Karpas-422 (cell line): ENCODE results near the gene GABRR1. TPM values are rescaled to one million over a fixed set of nuclear protein-coding genes. Genes with fewer than 3 reads are reported as not detected.

Experiments used
- DNase-seq: peaks from one replicate; pipeline ENCODE4 v3.0.0-alpha.2; 2015
- H2AFZ ChIP-seq: fragments of 200-600 bp; sonication (generic); 2 replicates; pipeline ENCODE4 v1.6.1; 2014; ENCODE audit warnings: antibody characterized with exemption, low read length, mixed read lengths
- H3K27ac ChIP-seq: fragments of 200-600 bp; sonication (generic); 2 replicates; pipeline ENCODE4 v1.5.1; 2014; ENCODE audit warnings: mild to moderate bottlenecking, low read length, moderate library complexity
- H3K27me3 ChIP-seq: fragments of 200-600 bp; sonication (generic); 2 replicates; pipeline ENCODE4 v1.6.1; 2014; ENCODE audit warnings: low read length, mixed read lengths
- H3K36me3 ChIP-seq: fragments of 200-600 bp; sonication (generic); 2 replicates; pipeline ENCODE4 v1.6.1; 2014; ENCODE audit warnings: low read length, mixed read lengths; ENCODE audit not compliant: insufficient read depth
- H3K4me1 ChIP-seq: fragments of 200-600 bp; sonication (generic); 2 replicates; pipeline ENCODE4 v1.6.1; 2014; ENCODE audit warnings: mild to moderate bottlenecking, low read length, mixed read lengths
- H3K4me2 ChIP-seq: fragments of 200-600 bp; sonication (generic); 2 replicates; pipeline ENCODE4 v1.6.1; 2014; ENCODE audit warnings: low read length, low read depth, mild to moderate bottlenecking; ENCODE audit not compliant: poor library complexity, severe bottlenecking
- H3K4me3 ChIP-seq: fragments of 200-600 bp; sonication (generic); 2 replicates; pipeline ENCODE4 v1.5.1; 2014; ENCODE audit warnings: mild to moderate bottlenecking, antibody characterized with exemption, low read length, mixed read lengths
- H3K79me2 ChIP-seq: fragments of 200-600 bp; sonication (generic); 2 replicates; pipeline ENCODE4 v1.6.1; 2014; ENCODE audit warnings: mild to moderate bottlenecking, low read length, mixed read lengths
- H3K9ac ChIP-seq: fragments of 200-600 bp; sonication (generic); 2 replicates; pipeline ENCODE4 v1.6.0; 2014; ENCODE audit warnings: low read length
- H3K9me2 ChIP-seq: fragments of 200-600 bp; sonication (generic), shearing (Covaris generic); replicated peaks from 2 replicates; pipeline ENCODE4 v1.6.0; 2014; ENCODE audit warnings: mild to moderate bottlenecking, low read length, moderate library complexity; ENCODE audit not compliant: insufficient read depth
- H3K9me3 ChIP-seq: fragments of 300-700, 200-600 bp; sonication (generic); 2 replicates; pipeline ENCODE4 v1.6.1; 2014; ENCODE audit warnings: low read length, mixed read lengths
- H4K20me1 ChIP-seq: fragments of 200-600 bp; sonication (generic); 2 replicates; pipeline ENCODE4 v1.6.1; 2014; ENCODE audit warnings: mild to moderate bottlenecking, antibody characterized with exemption, low read length, low read depth; ENCODE audit not compliant: insufficient read depth
- total RNA-seq: library from RNA; depleted of rRNA; stranded (reverse); fragments of >200 nt; shearing (Covaris generic); gene quantifications from 2 replicates; pipeline ENCODE4 v1.2.3, GENCODE V29; 2014; ENCODE audit warnings: low replicate concordance

Gene GABRR1
- total RNA-seq, 1 experiment from 2014 or later: not detected

- no peak overlapping the region for H3K9ac ChIP-seq
- H3K9me3 ChIP-seq: no peaks in the 10 kb centered on the region
- H3K9me2 ChIP-seq: no peaks in the 10 kb centered on the region
- no peak overlapping the region for H2AFZ ChIP-seq
- H3K4me3 ChIP-seq: no peak overlapping the region
- no peaks in the 10 kb centered on the region for H3K4me1 ChIP-seq
- H3K27ac ChIP-seq: no peak overlapping the region
- H3K4me2 ChIP-seq: no peak overlapping the region
- H3K79me2 ChIP-seq: no peaks in the 10 kb centered on the region
- H4K20me1 ChIP-seq: no peaks in the 10 kb centered on the region
- H3K36me3 ChIP-seq: no peaks in the 10 kb centered on the region
- no peak for DNase-seq
- H3K27me3 ChIP-seq: no peaks in the 10 kb centered on the region
Measured at GRCh38 chr6:89212472-89212871, 4.7 kb downstream of the GABRR1 start.

GRCh38 chr6:89209457-89209856, 7.7 kb downstream of the GABRR1 start:
- no peaks in the 10 kb centered on the region for H3K79me2 ChIP-seq
- H4K20me1 ChIP-seq: no peaks in the 10 kb centered on the region
- H2AFZ ChIP-seq: no peak overlapping the region
- H3K4me2 ChIP-seq: no peak overlapping the region
- no peaks in the 10 kb centered on the region for H3K9me2 ChIP-seq
- no peak overlapping the region for H3K27ac ChIP-seq
- H3K36me3 ChIP-seq: no peaks in the 10 kb centered on the region
- DNase-seq: no peak
- H3K4me3 ChIP-seq: no peak overlapping the region
- no peaks in the 10 kb centered on the region for H3K27me3 ChIP-seq
- no peaks in the 10 kb centered on the region for H3K4me1 ChIP-seq
- H3K9me3 ChIP-seq: no peaks in the 10 kb centered on the region
- H3K9ac ChIP-seq: no peak overlapping the region

GRCh38 chr6:89208551-89208950, 8.6 kb downstream of the GABRR1 start:
- Histone ChIP-seq H3K4me3 (no peak overlapping the region), H3K4me2 (no peak overlapping the region), H3K27me3 (no peaks in the 10 kb centered on the region)

GRCh38 chr6:89205819-89206218, 11.3 kb downstream of the GABRR1 start:
- no peak for DNase-seq
- H3K4me1 ChIP-seq: no peaks in the 10 kb centered on the region
- H3K79me2 ChIP-seq: no peaks in the 10 kb centered on the region
- no peaks in the 10 kb centered on the region for H3K9me2 ChIP-seq
- H3K9ac ChIP-seq: no peak overlapping the region
- no peaks in the 10 kb centered on the region for H3K9me3 ChIP-seq
- no peak overlapping the region for H3K27ac ChIP-seq
- H2AFZ ChIP-seq: no peak overlapping the region
- H3K36me3 ChIP-seq: no peaks in the 10 kb centered on the region
- H3K27me3 ChIP-seq: no peaks in the 10 kb centered on the region
- no peak overlapping the region for H3K4me2 ChIP-seq
- no peaks in the 10 kb centered on the region for H4K20me1 ChIP-seq
- no peak overlapping the region for H3K4me3 ChIP-seq

More at GRCh38 chr6:89208551-89208950, 8.6 kb downstream of the GABRR1 start:
- no peak overlapping the region for H3K9ac ChIP-seq
- H4K20me1 ChIP-seq: no peaks in the 10 kb centered on the region
- H3K9me3 ChIP-seq: no peaks in the 10 kb centered on the region
- no peak overlapping the region for H2AFZ ChIP-seq
- no peaks in the 10 kb centered on the region for H3K36me3 ChIP-seq
- no peaks in the 10 kb centered on the region for H3K79me2 ChIP-seq
- DNase-seq: no peak
- no peaks in the 10 kb centered on the region for H3K9me2 ChIP-seq
- H3K27ac ChIP-seq: no peak overlapping the region
- H3K4me1 ChIP-seq: no peaks in the 10 kb centered on the region

GRCh38 chr6:89204096-89204495, 13.1 kb downstream of the GABRR1 start:
- H2AFZ ChIP-seq: no peak overlapping the region
- no peak overlapping the region for H3K4me2 ChIP-seq
- no peaks in the 10 kb centered on the region for H3K4me1 ChIP-seq
- H3K27me3 ChIP-seq: no peaks in the 10 kb centered on the region
- H3K36me3 ChIP-seq: no peaks in the 10 kb centered on the region
- no peak overlapping the region for H3K27ac ChIP-seq
- H3K9ac ChIP-seq: no peak overlapping the region
- no peaks in the 10 kb centered on the region for H3K9me2 ChIP-seq
- H3K79me2 ChIP-seq: no peaks in the 10 kb centered on the region
- no peaks in the 10 kb centered on the region for H4K20me1 ChIP-seq
- no peak overlapping the region for H3K4me3 ChIP-seq
- H3K9me3 ChIP-seq: no peaks in the 10 kb centered on the region
- no peak for DNase-seq

GRCh38 chr6:89200706-89201215, 16.4 kb downstream of the GABRR1 start:
- H3K79me2 ChIP-seq: no peaks in the 10 kb centered on the region
- no peaks in the 10 kb centered on the region for H3K9me2 ChIP-seq
- no peaks in the 10 kb centered on the region for H3K9me3 ChIP-seq
- no peaks in the 10 kb centered on the region for H3K4me1 ChIP-seq
- no peak overlapping the region for H3K27ac ChIP-seq
- no peaks in the 10 kb centered on the region for H3K36me3 ChIP-seq
- DNase-seq: no peak
- H3K4me3 ChIP-seq: no peak overlapping the region
- no peaks in the 10 kb centered on the region for H3K27me3 ChIP-seq
- no peak overlapping the region for H2AFZ ChIP-seq
- H3K4me2 ChIP-seq: no peak overlapping the region
- no peak overlapping the region for H3K9ac ChIP-seq
- no peaks in the 10 kb centered on the region for H4K20me1 ChIP-seq

- H3K27ac ChIP-seq: no peak overlapping the region
- H2AFZ ChIP-seq: no peak overlapping the region
- H3K4me1 ChIP-seq: no peaks in the 10 kb centered on the region
- no peak for DNase-seq
- H4K20me1 ChIP-seq: no peaks in the 10 kb centered on the region
- peaks cover 3% of the 10 kb centered on the region for H3K9me3 ChIP-seq
- no peak overlapping the region for H3K4me3 ChIP-seq
- H3K27me3 ChIP-seq: no peaks in the 10 kb centered on the region
- no peaks in the 10 kb centered on the region for H3K36me3 ChIP-seq
- H3K4me2 ChIP-seq: no peak overlapping the region
- H3K79me2 ChIP-seq: no peaks in the 10 kb centered on the region
- no peak overlapping the region for H3K9ac ChIP-seq
- no peaks in the 10 kb centered on the region for H3K9me2 ChIP-seq
Measured at GRCh38 chr6:89199579-89199978, 17.6 kb downstream of the GABRR1 start.

GRCh38 chr6:89198235-89198634, 18.9 kb downstream of the GABRR1 start:
- peaks cover 9% of the 10 kb centered on the region for H3K9me3 ChIP-seq
- no peak overlapping the region for H3K9ac ChIP-seq
- no peaks in the 10 kb centered on the region for H3K9me2 ChIP-seq
- H3K4me1 ChIP-seq: no peaks in the 10 kb centered on the region
- H3K27ac ChIP-seq: no peak overlapping the region
- no peak overlapping the region for H2AFZ ChIP-seq
- no peak overlapping the region for H3K4me3 ChIP-seq
- no peaks in the 10 kb centered on the region for H3K36me3 ChIP-seq
- H3K4me2 ChIP-seq: no peak overlapping the region
- DNase-seq: no peak
- no peaks in the 10 kb centered on the region for H4K20me1 ChIP-seq
- no peaks in the 10 kb centered on the region for H3K27me3 ChIP-seq
- H3K79me2 ChIP-seq: no peaks in the 10 kb centered on the region

GRCh38 chr6:89197141-89197540, 20.0 kb downstream of the GABRR1 start:
- Histone ChIP-seq H3K4me2 (no peak overlapping the region), H3K4me3 (no peak overlapping the region), H3K9me2 (no peaks in the 10 kb centered on the region), H2AFZ (no peak overlapping the region), H3K79me2 (no peaks in the 10 kb centered on the region), H3K4me1 (no peaks in the 10 kb centered on the region), H3K27ac (no peak overlapping the region), H3K36me3 (no peaks in the 10 kb centered on the region), H4K20me1 (no peaks in the 10 kb centered on the region), H3K27me3 (no peaks in the 10 kb centered on the region), H3K9me3 (peaks cover 9% of the 10 kb centered on the region), H3K9ac (no peak overlapping the region)
- no peak for DNase-seq
